Mesendoderm (in vitro differentiated cells): Measurements from ENCODE around the gene OTUD1. TPM values are rescaled to one million over a fixed set of nuclear protein-coding genes. Genes with fewer than 3 reads are reported as not detected.

Source experiments
- DNase-seq: peaks from one replicate; pipeline ENCODE4 v3.0.0; 2013
- H2AK5ac ChIP-seq: 2 replicates; pipeline ENCODE4 v1.6.1; 2013; ENCODE audit warnings: low read length, inconsistent platforms
- H2BK120ac ChIP-seq: 2 replicates; pipeline ENCODE4 v1.6.1; 2013; ENCODE audit warnings: low read depth, mild to moderate bottlenecking, low read length, moderate library complexity, mixed read lengths
- H2BK15ac ChIP-seq: replicated peaks from 2 replicates; pipeline ENCODE4 v1.6.1; 2013; ENCODE audit warnings: low read depth, mild to moderate bottlenecking, moderate library complexity
- H2BK5ac ChIP-seq: 2 replicates; pipeline ENCODE4 v1.6.1; 2013; ENCODE audit warnings: low read length, inconsistent platforms
- H3K18ac ChIP-seq: 2 replicates; pipeline ENCODE4 v1.6.1; 2013; ENCODE audit warnings: mild to moderate bottlenecking, low read length, mixed read lengths
- H3K23ac ChIP-seq: one replicate; pipeline ENCODE4 v1.6.1; 2013; ENCODE audit warnings: low read length
- H3K27ac ChIP-seq: 2 replicates; pipeline ENCODE4 v1.5.1; 2013; ENCODE audit warnings: low read depth, mild to moderate bottlenecking, inconsistent platforms, low read length, moderate library complexity
- H3K27me3 ChIP-seq: 2 replicates; pipeline ENCODE4 v1.6.1; 2013; ENCODE audit warnings: low read length, control low read depth, mild to moderate bottlenecking, inconsistent platforms; ENCODE audit not compliant: insufficient read depth, poor library complexity
- H3K36me3 ChIP-seq: 2 replicates; pipeline ENCODE4 v1.6.1; 2013; ENCODE audit warnings: low read length, inconsistent platforms; ENCODE audit not compliant: control insufficient read depth, insufficient read depth
- H3K4ac ChIP-seq: one replicate; pipeline ENCODE4 v1.6.1; 2013; ENCODE audit warnings: low read depth, mild to moderate bottlenecking, low read length, moderate library complexity
- H3K4me1 ChIP-seq: 2 replicates; pipeline ENCODE4 v1.6.1; 2013; ENCODE audit warnings: low read depth, low read length, inconsistent platforms; ENCODE audit not compliant: control insufficient read depth
- H3K4me2 ChIP-seq: 2 replicates; pipeline ENCODE4 v1.6.1; 2013; ENCODE audit warnings: low read length
- H3K4me3 ChIP-seq: 2 replicates; pipeline ENCODE4 v1.5.1; 2013; ENCODE audit warnings: mild to moderate bottlenecking, low read length
- H3K56ac ChIP-seq: one replicate; pipeline ENCODE4 v1.6.1; 2013; ENCODE audit warnings: low read length
- H3K79me1 ChIP-seq: 2 replicates; pipeline ENCODE4 v1.6.1; 2013; ENCODE audit warnings: low read length, inconsistent platforms
- H3K79me2 ChIP-seq: 2 replicates; pipeline ENCODE4 v1.6.1; 2013; ENCODE audit warnings: mild to moderate bottlenecking, low read length; ENCODE audit not compliant: control insufficient read depth, insufficient read depth
- H3K9ac ChIP-seq: 2 replicates; pipeline ENCODE4 v1.6.1; 2013; ENCODE audit warnings: low read length, inconsistent platforms
- H4K5ac ChIP-seq: one replicate; pipeline ENCODE4 v1.6.1; 2013; ENCODE audit warnings: low read length
- H4K8ac ChIP-seq: one replicate; pipeline ENCODE4 v1.6.1; 2013; ENCODE audit warnings: low read depth, mild to moderate bottlenecking, control low read depth, low read length, moderate library complexity
- WGBS: extraction: QIAGEN DNeasy Blood & Tissue Kit; methylation state at CpG from one replicate; pipeline ENCODE4 v1.1.7; 2013; ENCODE audit warnings: low lambda C conversion rate, missing lambda C conversion rate; ENCODE audit not compliant: insufficient coverage; ENCODE audit errors: extremely low coverage; 5-methylcytosine and 5-hydroxymethylcytosine counted together
- small RNA-seq: library from polyadenylated mRNA; stranded (forward); fragments of <200 nt; extraction: miRNeasy Mini kit (QIAGEN cat#:217004); gene quantifications from one replicate; pipeline ENCODE3, GENCODE V24; 2013; ENCODE audit not compliant: insufficient read depth

OTUD1 gene

DNA sequence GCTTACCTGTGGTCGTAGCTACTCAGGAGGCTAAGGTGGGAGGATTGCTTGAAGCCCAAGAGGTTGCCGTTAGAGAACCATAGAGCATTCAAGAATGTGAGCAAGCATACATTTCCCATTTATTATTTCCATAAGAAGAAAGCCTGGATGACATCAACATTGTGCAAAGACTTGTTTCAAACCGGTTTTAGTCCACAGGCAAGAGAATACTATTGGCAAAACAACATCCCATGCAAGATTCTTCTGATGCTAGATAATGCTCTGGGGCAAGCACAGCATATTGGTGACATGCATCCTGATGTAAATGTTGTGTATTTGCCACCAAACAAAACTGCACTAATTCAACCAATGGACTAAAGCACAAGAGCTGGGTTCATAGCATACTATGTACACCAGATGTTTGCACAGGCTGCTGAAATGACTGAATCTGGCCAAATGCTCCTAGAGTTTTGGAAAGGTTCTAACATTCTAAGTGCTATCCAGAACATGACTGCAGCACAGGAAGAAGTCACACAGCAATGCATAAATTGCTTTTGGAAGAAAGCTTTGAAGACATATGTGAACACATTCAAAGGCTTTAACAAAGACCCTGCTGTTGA is 42.6 kb downstream of the OTUD1 start:
- Histone ChIP-seq H3K4ac (no peak overlapping the region), H2BK15ac (no peak overlapping the region), H2BK5ac (no peak overlapping the region), H3K9ac (no peak overlapping the region), H3K79me2 (no peaks in the 10 kb centered on the region), H4K5ac (no peak overlapping the region), H3K4me1 (no peaks in the 10 kb centered on the region), H3K36me3 (no peaks in the 10 kb centered on the region), H3K56ac (no peak overlapping the region), H2AK5ac (no peak overlapping the region), H2BK120ac (no peak overlapping the region), H3K79me1 (no peaks in the 10 kb centered on the region), H3K4me3 (no peak overlapping the region), H3K4me2 (no peak overlapping the region), H3K27ac (no peak overlapping the region), H3K18ac (no peak overlapping the region), H4K8ac (no peak overlapping the region), H3K27me3 (no peaks in the 10 kb centered on the region), H3K23ac (no peak overlapping the region)
- no peak for DNase-seq
- no CpG with 5 or more reads among the region's 3 CpGs for WGBS

DNA sequence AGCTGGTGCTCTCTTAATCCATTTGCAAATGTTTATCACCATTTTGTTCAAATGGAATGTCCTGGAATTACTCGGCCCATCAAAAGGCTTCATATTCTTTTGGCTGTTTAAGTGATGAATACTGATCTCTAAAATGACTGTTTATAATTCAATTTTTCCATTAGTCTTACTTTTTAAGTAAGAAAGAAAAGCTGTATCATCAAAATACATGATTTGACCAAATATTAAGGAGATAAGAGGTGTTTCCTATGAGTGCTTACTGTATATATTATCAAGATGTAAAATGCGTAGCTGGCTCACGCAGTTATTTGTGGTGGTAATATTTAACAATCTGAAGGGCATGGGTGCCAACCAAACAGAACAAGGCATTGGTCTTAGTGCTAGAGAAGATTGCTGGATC is 51.2 kb downstream of the OTUD1 start:
- Histone ChIP-seq H4K5ac (no peak overlapping the region), H3K79me1 (no peaks in the 10 kb centered on the region), H3K9ac (no peak overlapping the region), H3K79me2 (no peaks in the 10 kb centered on the region), H2BK15ac (no peak overlapping the region), H3K56ac (no peak overlapping the region), H3K18ac (no peak overlapping the region), H2BK5ac (no peak overlapping the region), H3K4ac (no peak overlapping the region), H4K8ac (no peak overlapping the region), H3K4me1 (no peaks in the 10 kb centered on the region), H2AK5ac (no peak overlapping the region), H3K27me3 (no peaks in the 10 kb centered on the region), H3K4me2 (no peak overlapping the region), H3K27ac (no peak overlapping the region), H3K23ac (no peak overlapping the region), H3K4me3 (no peak overlapping the region), H3K36me3 (no peaks in the 10 kb centered on the region), H2BK120ac (no peak overlapping the region)
- WGBS = no CpG with 5 or more reads among the region's 3 CpGs
- DNase-seq = no peak

Small RNA genes lying within 50 kb of the gene (small RNA-seq; reads per million reads assigned to genes)
- not detected for gene MIR1254-2
